B cell (primary cell): Measurements from ENCODE around the gene OR1I1. TPM values are rescaled to one million over a fixed set of nuclear protein-coding genes. Genes with fewer than 3 reads are reported as not detected.

Source experiments
- ATAC-seq: fragments of 200-7000 bp; cut with Tn5 transposase; one replicate; pipeline ENCODE4 v1.10.0; 2021; ENCODE audit warnings: low read depth, mild to moderate bottlenecking, moderate number of reproducible peaks, moderate library complexity
- CTCF ChIA-PET: fragments of 350-600 bp; sonication (Branson Sonifier 250); formaldehyde crosslinking; loops from one replicate; lab custom pipeline; 2021; ENCODE audit warnings: antibody characterized with exemption, inconsistent platforms; lab: Charles Lee
- POLR2A ChIA-PET: fragments of 350-600 bp; sonication (Branson Sonifier 250); formaldehyde crosslinking; loops from one replicate; lab custom pipeline; 2021; ENCODE audit warnings: antibody characterized with exemption; lab: Charles Lee
- DNase-seq: peaks from one replicate; pipeline ENCODE4 v3.0.0; 2013
- H2AFZ ChIP-seq: 2 replicates; pipeline ENCODE4 v1.6.1; 2012; ENCODE audit warnings: mild to moderate bottlenecking, low read depth, low read length; ENCODE audit not compliant: insufficient read depth, poor library complexity, severe bottlenecking
- H3K27ac ChIP-seq, 2 donors: 1 replicate in 1 of 2; 2 replicates in 1 of 2; pipeline ENCODE4 v1.5.1; 2012 to 2013; ENCODE audit warnings: low read length in 2 of 2, mild to moderate bottlenecking in 2 of 2, moderate library complexity in 1 of 2
- H3K27me3 ChIP-seq, 4 experiments: fragments of 200-600 bp in 1 of 4; sonication (generic) in 1 of 4; replicated peaks in 1 of 4; 1 replicate in 2 of 4; 2 replicates in 2 of 4; pipeline versions ENCODE4 v1.6.1 to v1.7.0; 2013 to 2016; ENCODE audit warnings: low read length in 3 of 4, mild to moderate bottlenecking in 2 of 4, mixed read lengths in 1 of 4, moderate library complexity in 1 of 4; ENCODE audit not compliant: insufficient read depth in 4 of 4, control insufficient read depth in 3 of 4; ENCODE audit errors: control extremely low read depth in 1 of 4
- H3K36me3 ChIP-seq, 2 experiments: replicated peaks in 1 of 2; 1 replicate in 1 of 2; 2 replicates in 1 of 2; pipeline versions ENCODE4 v1.6.1 to v1.7.1; 2013; ENCODE audit warnings: low read length in 1 of 2; ENCODE audit not compliant: insufficient read depth in 2 of 2, control insufficient read depth in 1 of 2; ENCODE audit errors: control extremely low read depth in 1 of 2, extremely low read depth in 1 of 2
- H3K4me1 ChIP-seq, 2 donors: fragments of 200-600 bp in 1 of 2; sonication (generic) in 1 of 2; 1 replicate in 1 of 2; 2 replicates in 1 of 2; pipeline versions ENCODE4 v1.5.1 to v1.6.1; 2013 to 2017; ENCODE audit warnings: low read length in 2 of 2; ENCODE audit not compliant: control insufficient read depth in 2 of 2, insufficient read depth in 2 of 2
- H3K4me2 ChIP-seq: replicated peaks from 2 replicates; pipeline ENCODE3; 2012; ENCODE audit warnings: mild to moderate bottlenecking, low read depth, low read length; ENCODE audit not compliant: poor library complexity, severe bottlenecking
- H3K4me3 ChIP-seq, 5 experiments: fragments of 200-600 bp in 1 of 5; sonication (generic) in 1 of 5; 1 replicate in 3 of 5; 2 replicates in 2 of 5; pipeline versions ENCODE4 v1.5.1 to v1.7.0; 2011 to 2016; ENCODE audit warnings: low read length in 4 of 5, mild to moderate bottlenecking in 4 of 5, low read depth in 2 of 5, control low read depth in 1 of 5, moderate library complexity in 1 of 5; ENCODE audit not compliant: insufficient read depth in 1 of 5; ENCODE audit errors: control extremely low read depth in 1 of 5, extremely low read depth in 1 of 5
- H3K79me2 ChIP-seq: fragments of 200-600 bp; sonication (generic); one replicate; pipeline ENCODE4 v1.6.0; 2016; ENCODE audit warnings: low read length; ENCODE audit not compliant: control insufficient read depth, insufficient read depth
- H3K9ac ChIP-seq: fragments of 200-600 bp; sonication (generic); 2 replicates; pipeline ENCODE4 v1.6.1; 2017; ENCODE audit warnings: mild to moderate bottlenecking, low read length, moderate library complexity
- H3K9me3 ChIP-seq, 3 donors: one replicate each; pipeline versions ENCODE4 v1.6.1 to v1.7.1; 2013; ENCODE audit warnings: low read length in 2 of 3; ENCODE audit not compliant: control insufficient read depth in 2 of 3, insufficient read depth in 1 of 3; ENCODE audit errors: control extremely low read depth in 1 of 3
- H4K20me1 ChIP-seq: 2 replicates; pipeline ENCODE4 v1.6.0; 2012; ENCODE audit warnings: mild to moderate bottlenecking, low read length; ENCODE audit not compliant: insufficient read depth, control insufficient read depth, poor library complexity, severe bottlenecking
- H3K27ac Mint-ChIP-seq: one replicate; pipeline ENCODE4 v1.8.0; 2021; ENCODE audit warnings: mixed read lengths
- H3K27me3 Mint-ChIP-seq: one replicate; pipeline ENCODE4 v1.8.0; 2021; ENCODE audit warnings: mixed read lengths
- H3K4me1 Mint-ChIP-seq: one replicate; pipeline ENCODE4 v1.8.0; 2021; ENCODE audit warnings: mixed read lengths
- H3K4me3 Mint-ChIP-seq: one replicate; pipeline ENCODE4 v1.8.0; 2021; ENCODE audit warnings: mixed read lengths
- H3K9me3 Mint-ChIP-seq: one replicate; pipeline ENCODE4 v1.8.0; 2022; ENCODE audit warnings: mixed read lengths; ENCODE audit not compliant: insufficient read depth
- CTCF ChIP-seq: fragments of 200-600 bp; IDR thresholded peaks from one replicate; pipeline ENCODE4 v1.8.0; 2022; ENCODE audit warnings: antibody characterized with exemption, mild to moderate bottlenecking
- EZH2 ChIP-seq: IDR thresholded peaks from 2 replicates; pipeline ENCODE4 v1.6.1; 2012; ENCODE audit warnings: borderline replicate concordance, low read depth, mild to moderate bottlenecking, moderate library complexity, low read length; ENCODE audit not compliant: insufficient read depth, poor library complexity, severe bottlenecking
- WGBS: methylation state at CpG from one replicate; pipeline ENCODE4 v1.1.5; 2013; ENCODE audit warnings: missing lambda C conversion rate; ENCODE audit not compliant: insufficient coverage; 5-methylcytosine and 5-hydroxymethylcytosine counted together
- intact Hi-C: fragments of 100-400 bp; cut with micrococcal nuclease; formaldehyde crosslinking; loops from one replicate; pipeline ENCODE4 v1.10.0; 2022
- polyA plus RNA-seq: library from polyadenylated mRNA; depleted of rRNA; stranded (reverse); fragments of >200 nt; gene quantifications from 2 replicates; pipeline ENCODE4 v1.2.3, GENCODE V29; 2012
- total RNA-seq, 2 donors: library from RNA; stranded (reverse); fragments of 120-200 nt in 1 of 2; gene quantifications; 1 replicate in 1 of 2; 2 replicates in 1 of 2; pipeline versions ENCODE4 v1.2.3 to v1.2.4, GENCODE V29; 2013 to 2022

The OR1I1 gene
- total and polyA plus RNA-seq, 2 donors (not counting 1 experiment from before 2014, with no cell fraction given) = not detected

- H3K27me3 ChIP-seq = peaks cover 0 to 2% (median 0%) of the 10 kb centered on the region in 4 experiments
- ChIA-PET CTCF (no interaction called here), POLR2A (no interaction called here)
- DNase-seq (no peak), ATAC-seq (no peak)
- H3K27ac Mint-ChIP-seq = no peak overlapping the region
- intact Hi-C loops = no loop called here
- H3K36me3 ChIP-seq = no peaks in the 10 kb centered on the region
- H3K79me2 ChIP-seq = no peaks in the 10 kb centered on the region
- no peaks in the 10 kb centered on the region for H3K4me1 ChIP-seq
- no peak overlapping the region for H2AFZ ChIP-seq
- peaks cover 1% of the 10 kb centered on the region for H3K9me3 Mint-ChIP-seq
- H3K9ac ChIP-seq = no peak overlapping the region
- H3K9me3 ChIP-seq = no peaks in the 10 kb centered on the region
- H3K4me1 Mint-ChIP-seq = no peaks in the 10 kb centered on the region
- H3K27me3 Mint-ChIP-seq = peaks cover 13% of the 10 kb centered on the region
- no peak overlapping the region for H3K4me2 ChIP-seq
- no peak for TF ChIP-seq EZH2
- TF ChIP-seq CTCF = no peak
- no peaks in the 10 kb centered on the region for H4K20me1 ChIP-seq
- no peak overlapping the region for H3K27ac ChIP-seq
- WGBS = 87% methylated on average over 21 of the region's 23 CpGs
- H3K4me3 ChIP-seq = no peak overlapping the region
- H3K4me3 Mint-ChIP-seq = no peak overlapping the region
These were observed 8.9 kb upstream of the OR1I1 start for GRCh38 chr19:15072930-15073647.

DNA sequence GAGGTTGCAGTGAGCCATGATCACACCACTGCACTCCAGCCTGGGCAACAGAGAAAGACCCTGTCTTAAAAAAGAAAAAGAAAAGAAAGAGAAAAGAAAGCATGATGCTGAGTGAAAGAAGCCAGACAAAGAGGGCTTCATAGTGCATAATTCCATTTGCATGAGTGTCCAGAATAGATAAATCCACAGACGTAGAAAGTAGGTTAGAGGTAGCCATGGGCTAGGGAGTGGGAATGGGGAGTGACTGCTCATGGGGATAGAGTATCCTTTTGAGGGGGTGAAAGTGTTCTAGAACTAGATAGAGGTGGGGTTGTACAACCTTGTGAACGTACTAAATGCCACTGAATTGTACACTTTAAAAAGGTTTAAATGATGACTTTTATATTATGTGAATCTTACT is 7.6 kb upstream of the OR1I1 start:
- H4K20me1 ChIP-seq = no peaks in the 10 kb centered on the region
- no peak overlapping the region for H3K4me3 Mint-ChIP-seq
- peaks cover 1% of the 10 kb centered on the region for H3K9me3 Mint-ChIP-seq
- no peak overlapping the region for H2AFZ ChIP-seq
- H3K9ac ChIP-seq = no peak overlapping the region
- no peak overlapping the region for H3K4me3 ChIP-seq
- 83% methylated on average over 1 of the region's 2 CpGs for WGBS
- ChIA-PET POLR2A (no interaction called here), CTCF (no interaction called here)
- intact Hi-C loops = no loop called here
- no peaks in the 10 kb centered on the region for H3K79me2 ChIP-seq
- DNase-seq (no peak), ATAC-seq (no peak)
- H3K27me3 Mint-ChIP-seq = peaks cover 13% of the 10 kb centered on the region
- no peak overlapping the region for H3K27ac ChIP-seq
- H3K9me3 ChIP-seq = no peaks in the 10 kb centered on the region
- H3K4me1 Mint-ChIP-seq = no peaks in the 10 kb centered on the region
- TF ChIP-seq CTCF = no peak
- TF ChIP-seq EZH2 = no peak
- H3K36me3 ChIP-seq = no peaks in the 10 kb centered on the region
- H3K27me3 ChIP-seq = peaks cover 0 to 7% (median 0%) of the 10 kb centered on the region in 4 experiments
- H3K4me1 ChIP-seq = no peaks in the 10 kb centered on the region
- H3K27ac Mint-ChIP-seq = no peak overlapping the region
- no peak overlapping the region for H3K4me2 ChIP-seq
